ENCODE results near the gene MATN1. TPM values are rescaled to one million over a fixed set of nuclear protein-coding genes. Genes with fewer than 3 reads are reported as not detected.

Gene MATN1
- total RNA-seq, 6 donors from 2014 or later, result 0.15 TPM; not detected in 5

DNA sequence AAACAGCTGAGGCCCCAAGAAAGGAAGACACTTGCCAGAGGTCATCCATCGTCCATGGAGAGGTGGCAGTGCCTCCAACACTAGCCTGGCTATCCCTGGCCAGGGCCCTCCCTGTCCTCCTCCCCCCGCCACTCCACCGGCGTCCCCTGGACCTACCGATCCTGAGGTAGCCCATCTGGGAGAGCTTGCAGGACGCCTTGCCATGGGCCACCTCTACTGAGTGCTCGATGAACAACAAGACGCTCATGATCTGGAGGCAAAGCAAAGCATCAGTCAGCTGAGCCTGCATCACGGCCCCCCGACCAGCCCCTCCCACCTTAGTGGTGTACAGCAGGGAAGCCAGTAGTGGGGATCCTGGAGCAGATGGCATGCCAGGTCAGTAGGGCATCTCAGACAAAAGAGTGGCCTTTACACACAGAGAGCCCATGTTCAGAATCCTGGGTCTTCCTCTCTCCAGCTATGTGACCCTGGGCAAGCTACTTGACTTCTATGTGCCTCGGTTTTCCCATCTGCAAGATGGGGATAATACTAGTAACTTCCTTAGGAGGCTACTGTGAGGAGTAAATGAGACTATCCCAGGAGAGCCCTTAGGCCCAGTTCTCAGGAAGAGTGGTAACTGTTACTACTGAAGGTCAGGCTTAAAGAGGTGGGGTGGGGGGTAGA, 19.0 kb upstream of the MATN1 start:
- Histone ChIP-seq H3K27me3 (no peaks in the 10 kb centered on the region), H3K4me1 (peaks cover 19 to 55% (median 40%) of the 10 kb centered on the region in 4 donors), H3K36me3 (peaks cover 4 to 43% (median 27%) of the 10 kb centered on the region in 4 donors), H3K4me3 (no peak overlapping the region), H3K27ac (peak overlapping the region in 2 of 4 donors; percentile 45 to 56), H3K9me3 (no peaks in the 10 kb centered on the region)
- ATAC-seq (ENCODE audit: low FRiP score in 2 of 2), result no peak
- no peak for DNase-seq
- TF ChIP-seq EP300 (IDR thresholded peaks at IDR 0.05), result no peak
- no peak for TF ChIP-seq POLR2AphosphoS5 (IDR thresholded peaks at IDR 0.05)
- WGBS, 2 donors, result 70 to 91% methylated on average over 2 to 11 of the region's 11 CpGs

- TF ChIP-seq POLR2A (IDR thresholded peaks at IDR 0.05), result no peak
- H3K36me3 ChIP-seq, result peaks cover 4 to 54% (median 35%) of the 10 kb centered on the region in 4 donors
- WGBS, 2 donors, result 60 to 67% methylated on average over 12 of the region's 12 CpGs
- peaks cover 13 to 45% (median 30%) of the 10 kb centered on the region in 4 donors for H3K4me1 ChIP-seq
- no peak overlapping the region for H3K4me3 ChIP-seq
- no peaks in the 10 kb centered on the region for H3K27me3 ChIP-seq
- no peaks in the 10 kb centered on the region for H3K9me3 ChIP-seq
- no peak for DNase-seq
- no peak for ATAC-seq (ENCODE audit: low FRiP score in 2 of 2)
- H3K27ac ChIP-seq, result peak overlapping the region in 2 of 4 donors; percentile 45 to 56
These were observed 18.0 kb upstream of the MATN1 start for GRCh38 chr1:30741239-30741894.

- WGBS, 2 donors, result 70 to 78% methylated on average over 10 to 14 of the region's 15 CpGs
- peaks cover 8 to 36% (median 22%) of the 10 kb centered on the region in 4 donors for H3K4me1 ChIP-seq
- ATAC-seq (ENCODE audit: low FRiP score in 2 of 2) (no peak), DNase-seq (no peak)
- TF ChIP-seq POLR2A (IDR thresholded peaks at IDR 0.05) (no peak), POLR2AphosphoS5 (IDR thresholded peaks at IDR 0.05) (no peak), CTCF (IDR thresholded peaks at IDR 0.05) (no peak), EP300 (IDR thresholded peaks at IDR 0.05) (no peak)
- no peaks in the 10 kb centered on the region for H3K27me3 ChIP-seq
- peak overlapping the region in 1 of 4 donors; percentile 45 for H3K27ac ChIP-seq
- H3K4me3 ChIP-seq, result no peak overlapping the region
- no peaks in the 10 kb centered on the region for H3K9me3 ChIP-seq
- H3K36me3 ChIP-seq, result peaks cover 4 to 62% (median 41%) of the 10 kb centered on the region in 4 donors
These were observed 17.2 kb upstream of the MATN1 start for GRCh38 chr1:30740251-30741238.

DNA sequence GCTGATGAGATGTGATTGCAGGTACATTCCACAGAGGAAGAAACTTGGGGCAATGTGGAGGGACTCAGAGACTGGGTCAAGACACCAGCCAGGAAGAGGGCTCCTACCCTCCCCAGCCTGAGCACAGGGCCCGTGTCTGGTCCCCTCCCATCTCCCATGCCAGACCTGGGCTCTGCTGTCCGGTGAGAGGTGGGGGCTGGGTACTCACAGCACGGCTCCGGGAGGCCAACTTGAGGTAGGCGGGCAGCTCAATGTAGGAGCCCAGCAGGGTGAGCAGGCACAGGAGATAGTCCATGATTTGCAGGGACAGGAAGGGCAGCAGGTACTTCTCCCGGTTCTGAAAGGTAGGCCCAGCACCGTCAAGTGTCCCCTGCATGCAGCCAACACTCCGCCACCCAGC, 16.2 kb upstream of the MATN1 start:
- Histone ChIP-seq H3K27ac (no peak overlapping the region), H3K9me3 (no peaks in the 10 kb centered on the region), H3K27me3 (no peaks in the 10 kb centered on the region), H3K4me3 (no peak overlapping the region), H3K4me1 (peaks cover 8 to 29% (median 13%) of the 10 kb centered on the region in 4 donors), H3K36me3 (peaks cover 4 to 72% (median 46%) of the 10 kb centered on the region in 4 donors)
- peak in 1 of 2 donors; percentile 29 for DNase-seq
- ATAC-seq (ENCODE audit: low FRiP score in 2 of 2), result no peak
- TF ChIP-seq CTCF (IDR thresholded peaks at IDR 0.05) (no peak), POLR2A (IDR thresholded peaks at IDR 0.05) (no peak), EP300 (IDR thresholded peaks at IDR 0.05) (no peak), POLR2AphosphoS5 (IDR thresholded peaks at IDR 0.05) (no peak)
- 88 to 90% methylated on average over 8 of the region's 8 CpGs for WGBS, 2 donors

- no peak overlapping the region for H3K27ac ChIP-seq
- TF ChIP-seq POLR2AphosphoS5 (IDR thresholded peaks at IDR 0.05) (no peak), POLR2A (IDR thresholded peaks at IDR 0.05) (no peak), EP300 (IDR thresholded peaks at IDR 0.05) (no peak), CTCF (IDR thresholded peaks at IDR 0.05) (no peak)
- ATAC-seq (ENCODE audit: low FRiP score in 2 of 2), result no peak
- WGBS, 2 donors, result 89 to 95% methylated on average over 10 of the region's 10 CpGs
- H3K4me3 ChIP-seq, result no peak overlapping the region
- peaks cover 4 to 78% (median 49%) of the 10 kb centered on the region in 4 donors for H3K36me3 ChIP-seq
- DNase-seq, result no peak
- H3K9me3 ChIP-seq, result no peaks in the 10 kb centered on the region
- H3K4me1 ChIP-seq, result peaks cover 8 to 22% (median 11%) of the 10 kb centered on the region in 4 donors
- no peaks in the 10 kb centered on the region for H3K27me3 ChIP-seq
These were observed 15.6 kb upstream of the MATN1 start for GRCh38 chr1:30738715-30739559.

Measured in upper lobe of left lung (tissue), 6 donors.